HG02678 (cell line): ENCODE data around the gene NRM.
"Not testable (repeated sequence)": the region's sequence is repeated elsewhere in the genome, so short reads cannot be mapped to it uniquely, and the experiment has no call there.

ENCODE experiments used
- ATAC-seq: cut with Tn5 transposase; IDR thresholded peaks from one replicate; pipeline ENCODE4 v1.9.1; 2021; ENCODE audit warnings: mild to moderate bottlenecking, moderate library complexity; ENCODE audit not compliant: unreplicated experiment

NRM gene, protein sequence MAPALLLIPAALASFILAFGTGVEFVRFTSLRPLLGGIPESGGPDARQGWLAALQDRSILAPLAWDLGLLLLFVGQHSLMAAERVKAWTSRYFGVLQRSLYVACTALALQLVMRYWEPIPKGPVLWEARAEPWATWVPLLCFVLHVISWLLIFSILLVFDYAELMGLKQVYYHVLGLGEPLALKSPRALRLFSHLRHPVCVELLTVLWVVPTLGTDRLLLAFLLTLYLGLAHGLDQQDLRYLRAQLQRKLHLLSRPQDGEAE

DNA sequence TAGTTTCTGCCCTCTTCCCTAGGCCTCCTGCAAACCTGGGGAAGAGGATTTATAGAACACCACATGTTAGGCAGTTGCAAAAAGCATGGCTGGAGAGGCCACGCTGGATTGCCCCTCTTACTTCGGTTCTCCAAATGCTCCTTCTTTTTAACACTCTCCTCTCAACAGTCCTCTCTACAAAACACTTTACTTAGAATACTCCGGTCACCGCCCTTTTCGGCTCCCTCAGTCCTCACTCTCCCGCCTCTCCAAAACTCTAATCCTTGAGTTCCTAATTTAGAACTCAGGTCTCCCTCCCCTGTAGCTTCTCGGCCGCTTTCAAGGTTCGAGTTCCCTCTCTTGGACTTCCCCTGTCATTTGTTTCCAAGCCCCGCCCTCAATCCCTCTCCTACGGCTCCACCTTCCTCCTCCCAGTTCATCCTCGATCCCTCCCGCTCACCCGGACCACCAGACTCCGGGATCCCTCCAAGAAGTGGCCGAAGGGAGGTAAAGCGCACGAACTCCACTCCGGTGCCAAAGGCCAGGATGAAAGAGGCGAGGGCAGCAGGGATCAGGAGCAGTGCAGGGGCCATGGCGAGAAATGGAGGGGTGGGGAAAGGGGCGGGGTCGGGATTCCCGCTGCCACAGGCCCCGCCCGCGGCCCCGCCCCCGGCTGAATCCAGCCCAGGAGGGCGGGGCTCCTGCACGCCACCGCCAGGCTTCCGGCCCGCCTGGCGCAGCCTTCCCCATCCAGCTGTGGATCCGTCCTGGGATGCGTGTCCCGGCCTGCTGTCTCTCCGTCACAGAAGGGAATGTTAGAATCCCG, at the start of gene NRM:
Gene NRM, minus strand, starts transcription at position 582 of the 805 bp plus-strand sequence. Its CDS starts 10 bp downstream, at position 572.
- ATAC-seq, result peak; percentile 30

DNA sequence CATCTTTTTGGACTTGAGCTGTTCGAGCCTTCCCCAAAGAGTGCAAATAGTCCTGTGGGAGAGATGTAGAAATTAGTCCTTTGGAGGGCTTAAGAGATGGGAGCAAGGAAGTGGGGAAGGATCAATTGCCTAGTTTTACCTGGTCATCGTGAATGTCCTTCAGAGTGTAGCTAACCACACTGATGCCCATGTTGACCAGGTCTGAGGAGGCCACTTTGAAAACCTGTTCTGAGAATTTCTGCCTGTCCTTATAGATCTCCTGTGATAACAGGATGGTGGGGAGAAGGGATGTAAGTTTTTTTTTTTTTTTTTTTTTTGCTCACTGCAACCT, 49.7 kb upstream of the NRM start:
- ATAC-seq, result no peak

DNA sequence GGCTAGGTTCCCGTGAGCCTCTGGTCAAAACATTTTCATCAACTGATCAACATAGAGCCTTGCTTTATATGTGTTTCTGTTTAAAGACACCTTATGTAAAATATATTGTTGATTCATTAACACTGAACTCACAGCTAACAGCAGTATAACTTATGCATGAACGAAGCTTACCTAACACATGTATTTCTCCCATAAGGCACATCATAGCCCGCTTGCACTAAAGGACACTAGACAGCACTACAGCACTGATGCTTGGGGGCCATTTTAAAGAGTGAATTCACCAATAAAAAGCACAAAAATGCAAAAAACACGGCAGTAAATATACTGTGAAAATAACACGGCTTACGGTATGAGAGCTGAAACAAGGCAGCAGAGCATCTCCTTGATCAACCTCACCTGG, 47.7 kb upstream of the NRM start:
- ATAC-seq, result no peak

DNA sequence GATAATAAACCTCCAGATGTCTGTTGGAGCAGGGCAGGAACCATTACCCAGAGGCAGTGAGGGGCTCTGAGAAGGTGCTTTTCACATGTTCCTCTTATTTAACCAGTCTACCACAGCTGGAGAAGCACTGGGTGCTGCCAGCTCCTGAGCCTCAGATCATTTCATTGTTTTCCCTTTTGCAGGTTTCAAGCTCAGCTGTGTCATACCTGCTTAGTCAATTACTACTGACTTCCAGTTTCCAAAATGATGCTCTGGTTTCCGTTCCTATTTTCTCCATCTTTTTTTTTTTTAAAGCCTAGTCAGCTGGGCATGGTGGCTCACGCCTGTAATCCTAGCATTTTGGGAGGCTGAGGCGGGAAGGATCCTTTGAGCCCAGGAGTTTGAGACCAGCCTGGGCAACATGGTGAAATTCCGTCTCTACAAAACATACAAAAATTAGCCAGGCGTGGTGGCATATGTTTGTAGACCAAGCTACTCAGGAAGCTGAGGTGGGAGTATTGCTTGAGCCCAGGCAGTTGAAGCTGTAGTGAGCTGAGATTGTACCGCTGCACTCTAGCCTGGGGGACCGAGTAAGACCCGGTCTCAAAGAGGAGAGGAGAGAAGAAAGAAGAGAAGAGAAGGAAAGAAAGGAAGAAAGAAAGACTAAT, 45.0 kb upstream of the NRM start:
- ATAC-seq, result no peak

DNA sequence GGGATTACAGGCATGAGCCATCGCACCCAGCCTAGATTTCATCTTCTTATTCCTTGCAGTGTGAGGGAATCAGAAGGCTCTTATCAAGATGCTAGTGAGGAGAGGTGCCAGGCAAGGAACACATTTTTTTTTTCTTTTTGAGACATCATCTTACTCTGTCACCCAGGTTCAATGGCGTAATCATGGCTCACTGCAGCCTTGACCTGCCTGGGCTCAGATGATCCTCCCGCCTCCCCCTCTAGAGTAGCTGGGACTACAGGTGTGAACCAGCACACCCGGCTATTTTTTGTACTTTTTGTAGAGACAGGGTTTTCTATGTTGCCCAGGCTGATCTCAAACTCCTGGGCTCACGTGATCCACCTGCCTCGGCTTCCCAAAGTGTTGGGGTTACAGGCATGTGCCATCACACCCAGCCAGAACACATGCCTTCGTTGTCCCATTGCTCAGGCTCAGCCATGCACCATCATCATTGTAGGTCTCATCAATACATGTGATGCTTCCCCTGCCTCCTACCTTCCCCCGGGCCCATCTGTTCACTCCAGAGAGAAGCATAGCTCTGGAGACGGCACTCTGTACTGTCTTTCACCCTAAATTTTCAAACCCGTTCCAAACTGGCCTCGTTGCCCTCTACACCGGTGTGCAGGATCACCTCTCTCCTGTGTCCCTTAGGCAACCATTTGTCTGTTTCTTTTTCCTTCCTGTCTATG, 41.6 kb upstream of the NRM start:
- ATAC-seq, result no peak

DNA sequence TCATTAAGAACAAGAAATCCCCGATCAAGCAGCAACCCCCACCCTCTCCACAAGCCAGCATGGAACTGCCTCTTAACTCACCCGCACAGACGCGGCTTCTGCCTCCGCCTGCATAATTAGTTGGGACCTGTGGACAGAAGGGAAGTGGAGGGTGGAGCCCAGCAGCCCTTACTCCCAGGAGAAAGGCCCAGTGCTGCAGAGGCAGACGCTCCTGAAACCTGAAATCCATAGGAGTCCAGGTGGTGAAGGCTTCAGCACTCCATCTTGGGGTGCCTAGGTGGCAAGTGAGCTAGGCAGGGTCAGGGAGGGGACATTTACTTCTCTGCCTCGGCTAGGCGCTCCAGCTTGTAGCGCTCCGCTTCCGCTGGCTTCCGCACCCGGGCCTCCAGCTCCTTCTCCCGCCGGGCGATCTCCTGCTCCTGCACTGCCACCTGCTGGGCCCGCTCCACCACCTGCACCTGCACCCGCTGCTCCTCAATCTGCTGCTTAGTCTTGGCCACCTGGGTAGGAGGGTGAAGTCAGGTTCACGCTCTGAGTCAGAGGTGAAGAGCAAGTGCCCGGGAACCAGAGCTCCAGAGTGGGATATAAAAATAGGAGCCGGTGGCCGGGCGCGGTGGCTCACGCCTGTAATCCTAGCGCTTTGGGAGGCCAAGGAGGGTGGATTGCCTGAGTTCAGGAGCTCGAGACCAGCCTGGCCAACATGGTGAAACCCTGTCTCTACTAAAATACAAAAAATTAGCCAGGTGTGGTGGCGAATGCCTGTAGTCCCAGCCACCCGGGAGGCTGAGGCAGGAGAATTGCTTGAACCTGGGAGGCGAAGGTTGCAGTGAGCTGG, 40.0 kb upstream of the NRM start:
- peak; percentile 61 for ATAC-seq

DNA sequence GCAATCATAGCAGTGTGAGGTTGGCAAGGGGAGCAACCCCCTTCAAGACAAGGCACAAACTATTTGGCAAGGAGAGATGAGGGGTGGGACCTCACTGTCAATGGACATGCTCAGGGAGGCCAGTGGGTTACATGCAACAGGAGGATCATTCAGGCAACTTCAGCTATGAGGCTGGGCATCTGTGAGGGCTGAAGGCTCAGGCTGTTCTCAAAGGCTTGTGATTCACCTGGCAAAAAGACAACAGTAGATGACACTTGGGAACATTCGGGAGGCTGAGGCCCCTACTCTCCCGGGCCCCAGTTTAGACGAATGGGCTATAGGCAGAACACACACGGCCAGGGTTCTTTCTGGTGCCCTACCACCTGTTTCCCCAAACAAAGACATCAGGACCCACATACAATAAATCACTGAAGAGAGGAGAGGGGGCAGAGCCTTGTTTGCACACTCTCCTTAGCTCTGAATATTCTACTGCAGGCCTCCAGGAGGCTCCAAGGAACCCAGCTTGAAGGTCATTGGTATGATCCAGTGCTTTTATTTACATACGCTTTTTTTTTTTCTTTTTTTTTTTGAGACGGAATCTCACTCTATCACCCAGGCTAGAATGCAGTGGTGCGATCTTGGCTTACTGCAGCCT, 37.3 kb upstream of the NRM start:
- ATAC-seq, result no peak

DNA sequence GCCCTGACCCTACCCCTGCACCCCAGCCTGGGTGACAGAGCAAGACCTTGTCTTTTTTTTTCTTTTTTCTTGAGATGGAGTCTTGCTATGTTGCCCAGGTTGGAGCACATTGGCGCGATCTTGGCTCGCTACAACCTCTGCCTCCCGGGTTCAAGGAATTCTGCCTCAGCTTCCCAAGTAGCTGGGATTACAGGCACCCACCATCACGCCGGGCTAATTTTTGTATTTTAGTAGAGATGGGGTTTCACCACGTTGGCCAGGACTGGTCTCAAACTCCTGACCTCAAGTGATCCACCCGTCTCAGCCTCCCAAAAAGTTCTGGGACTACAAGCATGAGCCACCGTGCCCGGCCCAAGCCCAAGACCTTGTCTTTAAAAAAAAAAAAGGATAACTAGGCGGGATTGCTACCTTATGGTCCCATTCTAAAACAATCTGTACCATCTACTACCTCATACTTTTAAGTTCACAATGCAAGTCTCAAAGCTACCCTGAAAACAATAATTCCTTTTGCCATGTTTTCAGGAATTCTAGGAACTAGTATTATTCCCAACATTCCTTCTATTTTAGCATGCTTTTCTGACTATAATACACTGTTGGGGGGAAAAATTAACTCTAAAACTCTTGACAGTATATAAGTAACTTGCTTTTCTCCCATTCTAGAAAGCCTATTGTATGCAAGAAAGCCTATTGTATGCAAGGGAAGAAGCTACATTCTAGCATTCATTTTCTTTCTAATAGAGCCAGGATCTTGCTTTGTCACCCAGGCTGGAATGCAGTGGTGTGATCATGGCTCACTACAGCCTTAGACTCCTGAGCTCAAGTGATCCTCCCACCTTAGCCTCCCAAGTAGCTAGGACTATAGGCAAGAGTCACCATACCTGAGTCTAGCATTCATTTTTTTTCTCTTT, 36.0 kb upstream of the NRM start:
- ATAC-seq, result no peak

DNA sequence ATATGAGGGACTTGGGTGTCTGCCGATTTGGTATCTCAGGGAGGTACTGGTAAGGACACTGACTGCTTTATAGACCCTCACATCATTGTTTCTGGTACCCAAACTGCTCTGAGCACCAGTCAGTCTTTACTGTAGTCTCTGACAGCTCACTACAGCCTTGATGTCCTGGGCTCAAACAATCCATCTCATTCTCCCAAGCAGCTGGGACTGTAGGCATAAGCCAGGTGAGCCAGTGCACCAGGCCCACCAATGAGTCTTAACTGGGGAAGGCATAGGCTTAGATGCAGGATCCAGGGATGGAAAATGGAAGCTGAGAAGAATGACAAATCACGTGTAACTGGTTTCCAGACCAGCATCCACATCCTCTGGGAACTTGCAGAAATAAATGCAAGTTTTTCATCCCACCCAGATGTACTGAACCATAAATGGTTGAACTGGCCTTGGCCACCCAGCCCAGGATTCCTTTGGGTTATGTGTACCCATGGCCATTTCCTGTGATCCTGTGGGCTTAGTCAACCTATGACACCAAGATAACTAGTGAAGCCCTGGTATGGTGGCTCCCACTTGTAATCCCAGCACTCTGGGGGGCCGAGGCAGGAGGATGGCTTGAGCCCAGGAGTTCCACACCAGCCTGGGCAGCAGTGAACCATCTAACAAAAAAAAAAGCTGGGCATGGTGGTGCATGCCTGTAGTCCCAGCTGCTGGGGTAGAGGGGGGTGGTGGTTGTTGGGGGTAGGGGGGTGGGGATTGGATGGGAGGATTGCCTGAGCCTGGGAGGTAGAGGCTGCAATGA, 35.1 kb upstream of the NRM start:
- ATAC-seq, result no peak

DNA sequence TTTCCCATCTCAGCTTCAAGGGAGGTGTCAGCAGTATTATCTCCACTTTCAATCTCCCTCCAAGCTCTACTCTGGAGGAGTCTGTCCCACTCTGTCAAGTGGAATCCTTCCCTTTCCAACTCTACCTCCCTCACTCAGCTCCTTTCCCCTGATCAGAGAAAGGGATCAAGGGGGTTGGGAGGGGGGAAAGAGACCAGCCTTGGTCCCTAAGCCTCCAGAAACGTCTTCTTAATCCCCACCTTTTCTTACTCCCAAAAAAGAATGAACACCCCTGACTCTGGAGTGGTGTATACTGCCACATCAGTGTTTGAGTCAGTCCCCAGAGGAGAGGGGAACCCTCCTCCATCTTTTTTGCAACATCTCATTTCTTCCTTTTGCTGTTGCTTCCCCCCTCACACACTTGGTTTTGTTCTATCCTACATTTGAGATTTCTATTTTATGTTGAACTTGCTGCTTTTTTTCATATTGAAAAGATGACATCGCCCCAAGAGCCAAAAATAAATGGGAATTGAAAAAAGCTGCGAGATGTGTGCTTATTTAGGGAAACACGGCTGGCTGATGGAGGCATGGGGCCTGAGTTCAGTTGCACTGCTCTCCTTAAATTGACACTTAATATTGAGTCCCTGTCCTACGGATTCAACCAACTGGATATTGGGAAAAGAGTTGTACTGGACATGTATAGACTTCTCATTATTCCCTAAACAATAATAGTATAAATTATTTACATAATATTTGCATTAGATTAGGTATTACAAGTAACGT, 34.3 kb upstream of the NRM start:
- no peak for ATAC-seq

DNA sequence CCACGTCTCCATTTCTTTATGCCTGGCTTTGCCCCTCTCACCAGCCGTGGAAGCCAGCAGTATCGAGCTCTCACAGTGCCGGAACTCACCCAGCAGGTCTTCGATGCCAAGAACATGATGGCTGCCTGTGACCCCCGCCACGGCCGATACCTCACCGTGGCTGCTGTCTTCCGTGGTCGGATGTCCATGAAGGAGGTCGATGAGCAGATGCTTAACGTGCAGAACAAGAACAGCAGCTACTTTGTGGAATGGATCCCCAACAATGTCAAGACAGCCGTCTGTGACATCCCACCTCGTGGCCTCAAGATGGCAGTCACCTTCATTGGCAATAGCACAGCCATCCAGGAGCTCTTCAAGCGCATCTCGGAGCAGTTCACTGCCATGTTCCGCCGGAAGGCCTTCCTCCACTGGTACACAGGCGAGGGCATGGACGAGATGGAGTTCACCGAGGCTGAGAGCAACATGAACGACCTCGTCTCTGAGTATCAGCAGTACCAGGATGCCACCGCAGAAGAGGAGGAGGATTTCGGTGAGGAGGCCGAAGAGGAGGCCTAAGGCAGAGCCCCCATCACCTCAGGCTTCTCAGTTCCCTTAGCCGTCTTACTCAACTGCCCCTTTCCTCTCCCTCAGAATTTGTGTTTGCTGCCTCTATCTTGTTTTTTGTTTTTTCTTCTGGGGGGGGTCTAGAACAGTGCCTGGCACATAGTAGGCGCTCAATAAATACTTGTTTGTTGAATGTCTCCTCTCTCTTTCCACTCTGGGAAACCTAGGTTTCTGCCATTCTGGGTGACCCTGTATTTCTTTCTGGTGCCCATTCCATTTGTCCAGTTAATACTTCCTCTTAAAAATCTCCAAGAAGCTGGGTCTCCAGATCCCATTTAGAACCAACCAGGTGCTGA, 33.3 kb upstream of the NRM start:
- not testable (repeated sequence) for ATAC-seq

DNA sequence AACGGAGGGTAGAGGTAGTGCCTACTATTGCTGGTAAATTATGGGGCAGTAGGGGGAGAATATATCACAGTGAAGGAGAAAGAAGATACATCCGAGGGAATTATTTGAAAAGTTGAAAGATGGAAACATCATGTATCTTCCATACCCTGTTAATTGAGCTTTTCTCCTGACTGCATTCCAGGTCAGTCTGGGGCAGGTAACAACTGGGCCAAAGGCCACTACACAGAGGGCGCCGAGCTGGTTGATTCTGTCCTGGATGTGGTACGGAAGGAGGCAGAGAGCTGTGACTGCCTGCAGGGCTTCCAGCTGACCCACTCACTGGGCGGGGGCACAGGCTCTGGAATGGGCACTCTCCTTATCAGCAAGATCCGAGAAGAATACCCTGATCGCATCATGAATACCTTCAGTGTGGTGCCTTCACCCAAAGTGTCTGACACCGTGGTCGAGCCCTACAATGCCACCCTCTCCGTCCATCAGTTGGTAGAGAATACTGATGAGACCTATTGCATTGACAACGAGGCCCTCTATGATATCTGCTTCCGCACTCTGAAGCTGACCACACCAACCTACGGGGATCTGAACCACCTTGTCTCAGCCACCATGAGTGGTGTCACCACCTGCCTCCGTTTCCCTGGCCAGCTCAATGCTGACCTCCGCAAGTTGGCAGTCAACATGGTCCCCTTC, 32.5 kb upstream of the NRM start:
- not testable (repeated sequence) for ATAC-seq

DNA sequence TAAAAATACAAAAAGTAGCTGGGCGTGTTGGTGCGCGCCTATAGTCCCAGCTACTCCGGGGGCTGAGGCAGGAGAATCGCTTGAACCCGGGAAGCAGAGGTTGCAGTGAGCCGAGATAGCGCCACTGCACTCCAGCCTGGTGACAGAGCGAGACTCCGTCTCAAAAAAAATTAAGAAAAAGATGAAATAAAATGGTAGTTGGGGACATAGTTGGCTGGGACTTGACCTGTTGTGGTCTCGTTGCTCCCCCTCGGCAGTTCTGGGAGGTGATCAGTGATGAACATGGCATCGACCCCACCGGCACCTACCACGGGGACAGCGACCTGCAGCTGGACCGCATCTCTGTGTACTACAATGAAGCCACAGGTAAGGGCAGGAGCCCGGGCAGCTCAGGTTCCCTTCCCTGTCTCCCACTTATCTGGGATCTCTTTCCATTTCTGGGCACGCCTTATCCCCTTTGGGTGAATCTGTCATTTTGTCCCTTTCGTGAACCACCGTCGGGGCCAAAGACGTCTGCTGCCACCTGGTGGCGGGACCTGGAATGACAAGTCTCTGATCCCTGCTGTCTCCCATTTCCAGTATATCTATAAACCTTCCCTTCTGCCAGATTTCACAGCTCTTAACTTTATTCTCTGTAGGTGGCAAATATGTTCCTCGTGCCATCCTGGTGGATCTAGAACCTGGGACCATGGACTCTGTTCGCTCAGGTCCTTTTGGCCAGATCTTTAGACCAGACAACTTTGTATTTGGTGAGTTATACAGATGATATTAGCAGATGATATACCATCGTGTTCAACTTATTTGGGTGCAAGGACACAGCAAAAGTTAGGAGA, 31.7 kb upstream of the NRM start:
- ATAC-seq, result no peak

DNA sequence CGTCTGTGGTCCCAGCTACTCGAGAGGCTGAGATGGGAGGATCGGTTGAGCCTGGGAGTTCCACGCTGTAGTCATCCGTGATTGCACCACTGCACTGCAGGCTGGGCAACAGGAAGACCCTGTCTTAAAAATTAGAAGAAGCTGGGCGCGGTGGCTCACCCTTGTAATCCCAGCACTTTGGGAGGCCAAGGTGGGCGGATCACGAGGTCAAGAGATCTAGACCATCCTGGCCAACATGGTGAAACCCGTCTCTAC, 31.2 kb upstream of the NRM start:
- not testable (repeated sequence) for ATAC-seq
